OCI-LY1 (cell line): ENCODE measurements around the gene ARMC7.

Experiments used
- H2AFZ ChIP-seq: fragments of 200-600 bp; sonication (generic), shearing (Covaris generic); 2 replicates; pipeline ENCODE4 v1.6.0; 2014; ENCODE audit warnings: antibody characterized with exemption, mild to moderate bottlenecking, low read length
- H3F3A ChIP-seq: fragments of 200-600 bp; sonication (generic), shearing (Covaris generic); 2 replicates; pipeline ENCODE4 v1.6.0; 2014; ENCODE audit warnings: mild to moderate bottlenecking, antibody characterized with exemption, low read length, moderate library complexity; ENCODE audit not compliant: insufficient read depth
- H3K27ac ChIP-seq: fragments of 200-600 bp; sonication (generic); 2 replicates; pipeline ENCODE4 v1.5.1; 2014; ENCODE audit warnings: low read length, mixed run types, mild to moderate bottlenecking, low read depth; ENCODE audit not compliant: poor library complexity, severe bottlenecking
- H3K27me3 ChIP-seq: fragments of 200-600 bp; sonication (generic); 2 replicates; pipeline ENCODE4 v1.6.0; 2014; ENCODE audit warnings: antibody characterized with exemption, mild to moderate bottlenecking, low read length, moderate library complexity; ENCODE audit not compliant: insufficient read depth
- H3K36me3 ChIP-seq: fragments of 200-600 bp; sonication (generic); 2 replicates; pipeline ENCODE4 v1.6.1; 2014; ENCODE audit warnings: mild to moderate bottlenecking, antibody characterized with exemption, low read length, moderate library complexity, mixed read lengths; ENCODE audit not compliant: insufficient read depth
- H3K4me1 ChIP-seq: fragments of 200-600 bp; sonication (generic); 2 replicates; pipeline ENCODE4 v1.5.1; 2014; ENCODE audit warnings: mild to moderate bottlenecking, low read length, moderate library complexity; ENCODE audit not compliant: insufficient read depth, severe bottlenecking
- H3K4me2 ChIP-seq: fragments of 200-600 bp; sonication (generic), shearing (Covaris generic); 2 replicates; pipeline ENCODE4 v1.6.1; 2014; ENCODE audit warnings: low read length
- H3K4me3 ChIP-seq: fragments of 200-600 bp; sonication (generic); 2 replicates; pipeline ENCODE4 v1.5.1; 2014; ENCODE audit warnings: low read length, low read depth, mild to moderate bottlenecking, mixed read lengths; ENCODE audit not compliant: poor library complexity, severe bottlenecking
- H3K79me2 ChIP-seq: fragments of 200-600 bp; shearing (Covaris generic); 2 replicates; pipeline ENCODE4 v1.6.1; 2016; ENCODE audit warnings: mixed run types, low read length, mixed read lengths; ENCODE audit not compliant: insufficient read depth
- H3K9ac ChIP-seq: fragments of 200-600 bp; sonication (generic), shearing (Covaris generic); 2 replicates; pipeline ENCODE4 v1.6.1; 2014; ENCODE audit warnings: mild to moderate bottlenecking, low read length, mixed read lengths
- H3K9me2 ChIP-seq: fragments of 200-600 bp; sonication (generic), shearing (Covaris generic); 2 replicates; pipeline ENCODE4 v1.6.1; 2014; ENCODE audit warnings: low read depth, mild to moderate bottlenecking, low read length, mixed read lengths
- H3K9me3 ChIP-seq: fragments of 200-600 bp; shearing (Covaris generic); 2 replicates; pipeline ENCODE4 v1.6.1; 2014; ENCODE audit warnings: low read length, mixed read lengths
- H4K20me1 ChIP-seq: fragments of 200-600 bp; sonication (generic), shearing (Covaris generic); 2 replicates; pipeline ENCODE4 v1.6.0; 2016; ENCODE audit warnings: mild to moderate bottlenecking, low read length; ENCODE audit not compliant: insufficient read depth
- CTCF ChIP-seq: fragments of 200-600 bp; sonication (generic), shearing (Covaris generic); IDR thresholded peaks from 2 replicates; pipeline ENCODE4 v1.5.1; 2017; ENCODE audit warnings: mild to moderate bottlenecking, antibody characterized with exemption, low read length, moderate library complexity, mixed read lengths
- EZH2 ChIP-seq: fragments of 200-600 bp; sonication (generic), shearing (Covaris generic); IDR thresholded peaks from 2 replicates; pipeline ENCODE4 v1.8.0; 2017; ENCODE audit warnings: borderline replicate concordance, mixed run types, mild to moderate bottlenecking, antibody characterized with exemption, low read length, moderate library complexity, mixed read lengths

The ARMC7 gene

GRCh38 chr17:75168998-75169397, 59.2 kb downstream of the ARMC7 start:
- Histone ChIP-seq H3K4me2 (no peak overlapping the region), H4K20me1 (no peaks in the 10 kb centered on the region), H3K9me2 (no peaks in the 10 kb centered on the region), H3K36me3 (peaks cover 73% of the 10 kb centered on the region), H3K9me3 (no peaks in the 10 kb centered on the region), H3K4me3 (no peak overlapping the region), H3K4me1 (no peaks in the 10 kb centered on the region), H2AFZ (no peak overlapping the region), H3F3A (no peaks in the 10 kb centered on the region), H3K27ac (no peak overlapping the region), H3K9ac (no peak overlapping the region), H3K79me2 (peaks cover 10% of the 10 kb centered on the region), H3K27me3 (no peaks in the 10 kb centered on the region)
- no peak for TF ChIP-seq EZH2
- TF ChIP-seq CTCF, result no peak

GRCh38 chr17:75173526-75173925, 63.8 kb downstream of the ARMC7 start:
- Histone ChIP-seq H3K4me1 (no peaks in the 10 kb centered on the region), H3K27ac (no peak overlapping the region), H3K36me3 (peaks cover 95% of the 10 kb centered on the region), H3K9ac (no peak overlapping the region), H3K9me3 (no peaks in the 10 kb centered on the region), H3K27me3 (no peaks in the 10 kb centered on the region), H3K79me2 (peaks cover 29% of the 10 kb centered on the region), H3K9me2 (no peaks in the 10 kb centered on the region), H2AFZ (no peak overlapping the region), H4K20me1 (no peaks in the 10 kb centered on the region), H3K4me2 (no peak overlapping the region), H3K4me3 (no peak overlapping the region), H3F3A (no peaks in the 10 kb centered on the region; the same call in 1 of the 2 replicates)
- TF ChIP-seq EZH2 (no peak), CTCF (no peak)

- peaks cover 3% of the 10 kb centered on the region; the same call in 1 of the 2 replicates for H4K20me1 ChIP-seq
- no peak for TF ChIP-seq EZH2
- no peak for TF ChIP-seq CTCF
- H3F3A ChIP-seq, result no peaks in the 10 kb centered on the region; the same call in 1 of the 2 replicates
Observed at GRCh38 chr17:75174996-75175395, 65.2 kb downstream of the ARMC7 start.

More at GRCh38 chr17:75174996-75175395, 65.2 kb downstream of the ARMC7 start:
- H3K4me2 ChIP-seq, result no peak overlapping the region
- H3K79me2 ChIP-seq, result peaks cover 41% of the 10 kb centered on the region
- H3K9ac ChIP-seq, result no peak overlapping the region
- H3K27ac ChIP-seq, result no peak overlapping the region
- H2AFZ ChIP-seq, result no peak overlapping the region
- no peak overlapping the region for H3K4me3 ChIP-seq
- peaks cover 98% of the 10 kb centered on the region for H3K36me3 ChIP-seq
- no peaks in the 10 kb centered on the region for H3K9me3 ChIP-seq
- no peaks in the 10 kb centered on the region for H3K9me2 ChIP-seq
- H3K27me3 ChIP-seq, result no peaks in the 10 kb centered on the region
- H3K4me1 ChIP-seq, result peaks cover 4% of the 10 kb centered on the region
